ENCODE results near the gene TEX2. TPM values are rescaled to one million over a fixed set of nuclear protein-coding genes. Genes with fewer than 3 reads are reported as not detected.

The TEX2 gene
- total and polyA plus RNA-seq, 2 experiments from 2014 or later = 26.9 to 37.0 TPM

GRCh38 chr17:64296246-64296645 lies 33.2 kb upstream of the TEX2 start:
- Histone ChIP-seq H2AFZ (no peak overlapping the region), H3K4me2 (ENCODE audit: unreplicated experiment) (no peak overlapping the region), H3K27me3 (replicated peaks; ENCODE audit: insufficient read depth) (no peaks in the 10 kb centered on the region), H3K4me1 (ENCODE audit: insufficient read depth) (no peaks in the 10 kb centered on the region), H3F3A (ENCODE audit: insufficient read depth) (no peaks in the 10 kb centered on the region), H3K36me3 (ENCODE audit: low read depth) (no peaks in the 10 kb centered on the region), H3K9me2 (ENCODE audit: insufficient read depth) (no peaks in the 10 kb centered on the region), H3K27ac (no peak overlapping the region), H3K9me3 (ENCODE audit: low read depth) (no peaks in the 10 kb centered on the region), H4K20me1 (ENCODE audit: insufficient read depth) (no peaks in the 10 kb centered on the region), H3K4me3 (no peak overlapping the region), H3K79me2 (ENCODE audit: insufficient read depth) (no peaks in the 10 kb centered on the region), H3K9ac (no peak overlapping the region)
- TF ChIP-seq EZH2phosphoT487 (IDR thresholded peaks at IDR 0.05; ENCODE audit: insufficient read depth, low read depth) (no peak), EZH2 (IDR thresholded peaks at IDR 0.05; ENCODE audit: insufficient read depth, poor library complexity, severe bottlenecking) (no peak)
- in situ Hi-C loops (cut with MboI) = loop anchor here (25.0 kb wide), 1 partner anchor 384 kb away; the partner anchor contains the start of genes CSHL1 and GH1
- DNase-seq = no peak
- WGBS, 2 experiments (ENCODE audit: low coverage in 1 of 2, low lambda C conversion rate in 2 of 2, missing lambda C conversion rate in 2 of 2) = 83 to 85% methylated on average over 5 of the region's 5 CpGs

- 95 to 96% methylated on average over 3 of the region's 3 CpGs for WGBS, 2 experiments (ENCODE audit: low coverage in 1 of 2, low lambda C conversion rate in 2 of 2, missing lambda C conversion rate in 2 of 2)
- H3K9ac ChIP-seq = no peak overlapping the region
- H3K27ac ChIP-seq = no peak overlapping the region
- H3K4me2 ChIP-seq (ENCODE audit: unreplicated experiment) = no peak overlapping the region
- H3K4me1 ChIP-seq (ENCODE audit: insufficient read depth) = no peaks in the 10 kb centered on the region
- H3K36me3 ChIP-seq (ENCODE audit: low read depth) = no peaks in the 10 kb centered on the region
- no peak overlapping the region for H3K4me3 ChIP-seq
- no peaks in the 10 kb centered on the region for H3K79me2 ChIP-seq (ENCODE audit: insufficient read depth)
- no peak overlapping the region for H2AFZ ChIP-seq
- TF ChIP-seq EZH2 (IDR thresholded peaks at IDR 0.05; ENCODE audit: insufficient read depth, poor library complexity, severe bottlenecking) (no peak), EZH2phosphoT487 (IDR thresholded peaks at IDR 0.05; ENCODE audit: insufficient read depth, low read depth) (no peak)
- DNase-seq = no peak
- no peaks in the 10 kb centered on the region for H3F3A ChIP-seq (ENCODE audit: insufficient read depth)
- in situ Hi-C loops (cut with MboI) = loop anchor here (25.0 kb wide), 1 partner anchor 383 kb away; the partner anchor contains the start of genes CSHL1 and GH1
- H3K9me3 ChIP-seq (ENCODE audit: low read depth) = no peaks in the 10 kb centered on the region
- H3K27me3 ChIP-seq (replicated peaks; ENCODE audit: insufficient read depth) = no peaks in the 10 kb centered on the region
- H3K9me2 ChIP-seq (ENCODE audit: insufficient read depth) = no peaks in the 10 kb centered on the region
- H4K20me1 ChIP-seq (ENCODE audit: insufficient read depth) = no peaks in the 10 kb centered on the region
Measured at GRCh38 chr17:64295146-64295545, 32.1 kb upstream of the TEX2 start.

GRCh38 chr17:64291268-64291851 lies 28.3 kb upstream of the TEX2 start:
- Histone ChIP-seq H3K27ac (no peak overlapping the region), H3K79me2 (ENCODE audit: insufficient read depth) (no peaks in the 10 kb centered on the region), H2AFZ (no peak overlapping the region), H3K36me3 (ENCODE audit: low read depth) (no peaks in the 10 kb centered on the region), H3K9ac (no peak overlapping the region), H4K20me1 (ENCODE audit: insufficient read depth) (no peaks in the 10 kb centered on the region), H3K4me2 (ENCODE audit: unreplicated experiment) (no peak overlapping the region), H3F3A (ENCODE audit: insufficient read depth) (no peaks in the 10 kb centered on the region), H3K27me3 (replicated peaks; ENCODE audit: insufficient read depth) (no peaks in the 10 kb centered on the region), H3K9me3 (ENCODE audit: low read depth) (no peaks in the 10 kb centered on the region), H3K4me1 (ENCODE audit: insufficient read depth) (no peaks in the 10 kb centered on the region), H3K4me3 (no peak overlapping the region), H3K9me2 (ENCODE audit: insufficient read depth) (no peaks in the 10 kb centered on the region)
- WGBS, 2 experiments (ENCODE audit: low coverage in 1 of 2, low lambda C conversion rate in 2 of 2, missing lambda C conversion rate in 2 of 2) = 67% methylated on average over 9 of the region's 9 CpGs
- in situ Hi-C loops (cut with MboI) = loop anchor here (25.0 kb wide), 1 partner anchor 379 kb away; the partner anchor contains the start of genes CSHL1 and GH1
- DNase-seq = no peak
- no peak for TF ChIP-seq EZH2phosphoT487 (IDR thresholded peaks at IDR 0.05; ENCODE audit: insufficient read depth, low read depth)
- no peak for TF ChIP-seq EZH2 (IDR thresholded peaks at IDR 0.05; ENCODE audit: insufficient read depth, poor library complexity, severe bottlenecking)

GRCh38 chr17:64289741-64290141 lies 26.7 kb upstream of the TEX2 start:
- Histone ChIP-seq H3K27ac (no peak overlapping the region), H3K9me3 (ENCODE audit: low read depth) (no peaks in the 10 kb centered on the region), H3K79me2 (ENCODE audit: insufficient read depth) (no peaks in the 10 kb centered on the region), H3K4me3 (no peak overlapping the region), H2AFZ (no peak overlapping the region), H3K36me3 (ENCODE audit: low read depth) (no peaks in the 10 kb centered on the region), H3K4me2 (ENCODE audit: unreplicated experiment) (no peak overlapping the region), H3K9me2 (ENCODE audit: insufficient read depth) (no peaks in the 10 kb centered on the region), H3K9ac (no peak overlapping the region), H3K27me3 (replicated peaks; ENCODE audit: insufficient read depth) (no peaks in the 10 kb centered on the region), H3F3A (ENCODE audit: insufficient read depth) (no peaks in the 10 kb centered on the region), H4K20me1 (ENCODE audit: insufficient read depth) (no peaks in the 10 kb centered on the region), H3K4me1 (ENCODE audit: insufficient read depth) (no peaks in the 10 kb centered on the region)
- in situ Hi-C loops (cut with MboI) = loop anchor here (25.0 kb wide), 1 partner anchor 377 kb away; the partner anchor contains the start of genes CSHL1 and GH1
- TF ChIP-seq EZH2 (IDR thresholded peaks at IDR 0.05; ENCODE audit: insufficient read depth, poor library complexity, severe bottlenecking) = no peak
- no peak for TF ChIP-seq EZH2phosphoT487 (IDR thresholded peaks at IDR 0.05; ENCODE audit: insufficient read depth, low read depth)
- 29 to 41% methylated on average over 4 of the region's 4 CpGs for WGBS, 2 experiments (ENCODE audit: low coverage in 1 of 2, low lambda C conversion rate in 2 of 2, missing lambda C conversion rate in 2 of 2)
- no peak for DNase-seq

All from GM23248 (cell line).